ENCODE measurements around the gene LYPD6. TPM values are rescaled to one million over a fixed set of nuclear protein-coding genes. Genes with fewer than 3 reads are reported as not detected.

Gene LYPD6
- total RNA-seq, 4 donors from 2014 or later = 0.46 TPM; not detected in 3

GRCh38 chr2:149363958-149364357, 33.6 kb downstream of the LYPD6 start:
- TF ChIP-seq POLR2A (IDR thresholded peaks at IDR 0.05) (no peak), CTCF (IDR thresholded peaks at IDR 0.05 in 4 of 5, conservative IDR thresholded peaks at IDR 0.05 in 1 of 5) (no peak)
- in situ Hi-C loops (cut with MboI; ENCODE audit: low sequenced_read_pairs in 4 of 4) = no loop called here

DNA sequence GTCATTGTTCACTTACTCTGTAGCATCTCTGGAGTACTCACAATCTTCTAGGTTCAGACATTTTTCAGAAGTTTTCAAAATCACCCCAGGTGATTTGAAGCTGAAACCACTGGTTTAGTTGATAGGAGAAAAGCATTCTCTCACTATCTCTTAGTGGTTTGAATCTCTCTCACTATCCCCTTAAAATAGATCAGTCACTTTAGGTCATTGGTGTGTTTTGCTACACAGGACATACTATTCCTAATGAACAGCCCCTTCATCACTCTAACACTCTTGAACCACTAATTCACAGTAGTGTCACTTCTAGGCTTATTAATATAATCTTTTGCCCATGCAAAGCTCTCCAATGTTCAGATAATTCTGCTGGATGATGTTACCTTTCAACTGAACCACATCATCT, 34.5 kb downstream of the LYPD6 start:
- ATAC-seq (no peak), DNase-seq (no peak)
- H3K9me3 ChIP-seq = no peaks in the 10 kb centered on the region
- no peaks in the 10 kb centered on the region for H3K36me3 ChIP-seq
- H3K4me3 ChIP-seq = no peak overlapping the region
- in situ Hi-C loops (cut with MboI; ENCODE audit: low sequenced_read_pairs in 4 of 4) = no loop called here
- H3K27me3 ChIP-seq = no peaks in the 10 kb centered on the region
- TF ChIP-seq POLR2A (IDR thresholded peaks at IDR 0.05) (no peak), CTCF (IDR thresholded peaks at IDR 0.05 in 4 of 5, conservative IDR thresholded peaks at IDR 0.05 in 1 of 5) (no peak)
- no peak overlapping the region for H3K27ac ChIP-seq
- no peaks in the 10 kb centered on the region for H3K4me1 ChIP-seq
- intact Hi-C loops (cut with DNase I; ENCODE audit: low total_unique reads) = no loop called here

More at GRCh38 chr2:149363958-149364357, 33.6 kb downstream of the LYPD6 start:
- Histone ChIP-seq H3K27ac (no peak overlapping the region), H3K4me1 (no peaks in the 10 kb centered on the region), H3K36me3 (no peaks in the 10 kb centered on the region), H3K9me3 (no peaks in the 10 kb centered on the region), H3K4me3 (no peak overlapping the region), H3K27me3 (no peaks in the 10 kb centered on the region)
- intact Hi-C loops (cut with DNase I; ENCODE audit: low total_unique reads) = no loop called here
- ATAC-seq = no peak
- no peak for DNase-seq

- H3K4me3 ChIP-seq = no peak overlapping the region
- no peak overlapping the region for H3K27ac ChIP-seq
- H3K36me3 ChIP-seq = no peaks in the 10 kb centered on the region
- TF ChIP-seq POLR2A (IDR thresholded peaks at IDR 0.05) (no peak), CTCF (IDR thresholded peaks at IDR 0.05 in 4 of 5, conservative IDR thresholded peaks at IDR 0.05 in 1 of 5) (no peak)
- H3K4me1 ChIP-seq = no peaks in the 10 kb centered on the region
- ATAC-seq (no peak), DNase-seq (no peak)
- no peaks in the 10 kb centered on the region for H3K27me3 ChIP-seq
- intact Hi-C loops (cut with DNase I; ENCODE audit: low total_unique reads) = no loop called here
- in situ Hi-C loops (cut with MboI; ENCODE audit: low sequenced_read_pairs in 4 of 4) = no loop called here
- H3K9me3 ChIP-seq = no peaks in the 10 kb centered on the region
Observed at GRCh38 chr2:149365931-149366583, 35.7 kb downstream of the LYPD6 start.

- no peak overlapping the region for H3K27ac ChIP-seq
- H3K27me3 ChIP-seq = no peaks in the 10 kb centered on the region
- H3K36me3 ChIP-seq = no peaks in the 10 kb centered on the region
- no peaks in the 10 kb centered on the region for H3K9me3 ChIP-seq
- TF ChIP-seq CTCF (IDR thresholded peaks at IDR 0.05 in 4 of 5, conservative IDR thresholded peaks at IDR 0.05 in 1 of 5) (no peak), POLR2A (IDR thresholded peaks at IDR 0.05) (no peak)
- no peak overlapping the region for H3K4me3 ChIP-seq
- DNase-seq = no peak
- intact Hi-C loops (cut with DNase I; ENCODE audit: low total_unique reads) (no loop called here), in situ Hi-C loops (cut with MboI; ENCODE audit: low sequenced_read_pairs in 4 of 4) (no loop called here)
- H3K4me1 ChIP-seq = no peaks in the 10 kb centered on the region
- ATAC-seq = no peak
Observed at GRCh38 chr2:149370061-149370775, 39.8 kb downstream of the LYPD6 start.
